ENCODE results near the gene PSMD1.
A peak's percentile ranks its signal among the peaks of the same experiment; 100 is the strongest.
"Not testable (repeated sequence)": the region's sequence is repeated elsewhere in the genome, so short reads cannot be mapped to it uniquely, and the experiment has no call there.

PSMD1 gene

DNA sequence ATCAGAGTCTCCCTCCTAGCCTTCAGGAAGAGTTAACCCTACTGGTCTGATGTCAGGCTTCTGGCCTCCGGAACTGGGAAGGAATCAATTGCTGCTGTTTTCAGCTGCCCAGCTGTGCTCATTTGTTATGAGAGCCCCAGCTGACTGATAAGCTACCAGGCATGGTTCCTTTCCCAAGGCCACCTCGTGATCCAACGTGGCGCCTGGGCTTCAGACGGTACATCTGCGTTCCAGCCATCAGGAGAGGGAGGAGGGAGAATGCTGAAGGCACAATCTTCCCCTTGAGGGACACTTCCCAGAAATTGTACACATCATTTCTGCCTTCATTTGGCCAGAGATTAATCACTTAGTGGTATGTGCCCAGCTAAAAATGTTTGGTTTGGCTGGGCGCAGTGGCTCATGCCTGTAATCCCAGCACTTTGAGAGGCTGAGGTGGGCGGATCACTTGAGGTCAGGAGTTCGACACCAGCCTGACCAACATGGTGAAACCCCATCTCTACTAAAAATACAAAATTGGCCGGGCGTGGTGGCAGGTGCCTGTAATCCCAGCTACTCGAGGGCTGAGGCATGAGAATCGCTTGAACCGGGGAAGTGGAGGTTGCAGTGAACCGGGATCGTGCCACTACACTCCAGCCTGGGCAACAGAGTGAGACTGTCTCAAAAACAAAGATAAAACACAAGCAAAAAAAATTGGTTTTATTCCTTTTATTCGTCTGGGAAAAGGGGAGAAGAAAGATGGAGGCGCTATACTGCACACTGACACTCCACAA lies 131.3 kb downstream of the PSMD1 start:
- no peak for DNase-seq

DNA sequence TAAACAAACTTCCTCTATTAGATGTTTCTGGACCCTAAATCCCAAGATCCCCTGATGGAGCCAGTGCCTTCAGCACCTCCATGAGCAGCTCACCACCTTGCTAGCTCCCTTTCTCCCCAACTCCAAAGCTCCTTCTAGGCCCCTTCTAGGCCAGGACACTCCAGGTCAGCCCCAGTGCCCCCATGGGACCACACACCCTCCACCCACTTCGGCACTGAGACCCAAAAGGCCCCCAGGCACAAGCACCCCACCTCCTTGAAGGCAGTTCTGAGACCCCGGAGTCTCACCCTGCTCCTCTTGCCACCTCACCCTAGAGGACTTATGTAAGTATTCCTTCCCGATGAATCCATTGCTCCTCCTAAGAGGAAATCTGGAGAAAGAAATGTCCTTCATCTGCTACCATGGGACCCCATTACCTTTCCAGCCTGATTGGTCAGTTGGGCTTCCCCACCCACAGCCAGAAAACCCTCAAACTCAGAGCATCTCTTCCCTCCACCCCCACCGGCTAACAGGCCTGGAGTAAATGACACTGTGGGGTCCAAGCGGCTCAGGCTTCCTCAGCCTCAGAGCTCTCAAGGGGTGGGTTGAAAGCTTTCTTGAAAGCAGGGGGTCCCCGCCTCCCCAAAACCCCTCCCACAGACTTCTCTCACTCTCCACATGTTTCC lies 132.0 kb downstream of the PSMD1 start:
- DNase-seq, result no peak

DNA sequence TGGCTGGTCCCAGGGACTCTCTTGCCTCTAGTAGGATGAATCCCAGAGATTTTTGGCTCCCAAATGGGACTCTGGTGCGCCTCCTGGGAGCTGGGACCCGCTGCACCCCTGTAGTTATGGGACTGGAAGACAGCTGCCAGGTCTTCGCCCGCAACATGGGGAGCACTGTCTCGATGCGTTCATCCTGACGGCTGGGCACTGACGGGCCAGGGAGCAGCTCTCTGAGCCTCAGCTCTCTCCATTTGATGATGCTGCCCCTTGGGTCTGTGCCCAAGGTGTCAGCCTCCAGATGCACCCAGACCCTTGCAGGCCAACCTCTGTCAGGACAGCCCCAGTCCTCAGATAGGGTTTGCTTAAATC lies 132.5 kb downstream of the PSMD1 start:
- no peak for DNase-seq

DNA sequence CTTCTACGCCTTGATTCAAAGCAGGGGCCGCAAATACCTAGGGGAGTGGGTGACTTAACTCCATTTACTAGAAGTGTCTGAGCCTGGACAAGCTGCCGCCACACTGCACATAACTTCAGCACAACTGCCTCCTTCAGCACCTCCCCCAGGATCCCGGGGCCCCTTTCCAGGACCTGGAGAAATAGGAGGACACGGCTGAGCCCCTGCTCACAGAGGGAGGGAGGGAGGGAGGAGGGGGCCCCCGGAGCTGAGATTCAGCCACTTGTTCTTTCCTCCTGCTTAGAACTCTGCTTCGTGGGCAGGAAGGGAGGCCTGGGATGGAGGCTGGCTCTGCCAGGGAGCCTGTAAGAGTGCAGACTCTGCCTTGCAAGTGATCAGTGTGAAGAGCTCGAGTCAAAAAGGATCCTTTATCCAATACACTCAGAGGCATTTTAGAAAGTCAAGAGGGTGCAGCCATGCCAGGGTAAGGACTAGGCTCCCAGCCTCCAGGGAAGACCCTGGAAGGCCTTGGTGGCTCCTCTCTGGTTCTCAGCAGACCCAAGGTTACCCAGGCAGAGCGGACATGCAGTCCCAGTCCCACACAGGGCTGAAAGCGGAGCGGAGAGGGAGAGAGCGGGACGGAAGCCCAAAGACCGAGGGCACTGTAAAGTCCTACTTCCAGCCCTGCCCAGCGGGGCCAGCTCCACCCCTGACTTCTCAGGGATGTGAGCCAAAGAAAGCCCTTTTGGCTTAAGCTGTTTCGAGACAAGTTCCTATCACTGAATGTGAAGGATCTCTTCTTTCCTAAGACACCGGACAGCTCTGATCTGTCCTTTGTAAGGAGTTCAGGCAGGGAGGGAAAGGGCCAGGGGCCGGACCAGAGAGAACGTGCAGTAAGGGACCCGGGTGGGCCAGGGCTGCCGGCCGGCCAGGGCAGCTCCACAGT lies 133.2 kb downstream of the PSMD1 start:
- DNase-seq, result no peak

DNA sequence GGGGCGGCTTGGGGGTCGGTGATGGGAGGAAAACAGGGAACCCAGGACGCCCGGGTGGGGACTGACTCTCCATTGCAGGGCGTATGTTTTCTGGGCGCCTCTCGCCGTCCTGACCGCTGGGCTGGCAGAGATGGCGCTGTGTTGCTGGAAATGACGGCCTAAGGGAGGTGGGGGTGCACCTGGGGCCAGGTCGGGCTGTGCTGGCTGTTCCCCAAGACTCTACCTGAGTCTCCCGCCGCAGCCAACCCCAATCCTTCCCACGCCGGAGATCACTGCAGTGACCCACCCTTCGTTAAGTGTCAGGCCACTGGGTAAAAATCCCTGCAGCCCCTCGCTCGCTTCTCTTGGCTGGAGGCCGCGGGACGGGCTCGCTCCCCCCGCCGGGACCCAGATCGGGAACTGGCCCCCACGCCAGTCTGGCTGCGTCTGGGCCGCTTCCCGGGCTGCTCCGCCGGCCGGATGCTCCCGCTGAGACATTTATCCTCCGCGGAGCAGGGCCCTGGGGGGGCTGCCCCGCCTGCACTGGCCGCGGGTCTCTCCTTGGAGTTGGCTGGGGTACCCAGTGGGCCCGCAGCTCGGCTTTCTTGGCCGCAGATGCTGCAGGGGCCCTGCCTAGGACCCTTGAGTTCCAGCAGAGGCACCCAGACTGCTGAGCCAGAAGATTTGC lies 134.0 kb downstream of the PSMD1 start:
- no peak for DNase-seq

DNA sequence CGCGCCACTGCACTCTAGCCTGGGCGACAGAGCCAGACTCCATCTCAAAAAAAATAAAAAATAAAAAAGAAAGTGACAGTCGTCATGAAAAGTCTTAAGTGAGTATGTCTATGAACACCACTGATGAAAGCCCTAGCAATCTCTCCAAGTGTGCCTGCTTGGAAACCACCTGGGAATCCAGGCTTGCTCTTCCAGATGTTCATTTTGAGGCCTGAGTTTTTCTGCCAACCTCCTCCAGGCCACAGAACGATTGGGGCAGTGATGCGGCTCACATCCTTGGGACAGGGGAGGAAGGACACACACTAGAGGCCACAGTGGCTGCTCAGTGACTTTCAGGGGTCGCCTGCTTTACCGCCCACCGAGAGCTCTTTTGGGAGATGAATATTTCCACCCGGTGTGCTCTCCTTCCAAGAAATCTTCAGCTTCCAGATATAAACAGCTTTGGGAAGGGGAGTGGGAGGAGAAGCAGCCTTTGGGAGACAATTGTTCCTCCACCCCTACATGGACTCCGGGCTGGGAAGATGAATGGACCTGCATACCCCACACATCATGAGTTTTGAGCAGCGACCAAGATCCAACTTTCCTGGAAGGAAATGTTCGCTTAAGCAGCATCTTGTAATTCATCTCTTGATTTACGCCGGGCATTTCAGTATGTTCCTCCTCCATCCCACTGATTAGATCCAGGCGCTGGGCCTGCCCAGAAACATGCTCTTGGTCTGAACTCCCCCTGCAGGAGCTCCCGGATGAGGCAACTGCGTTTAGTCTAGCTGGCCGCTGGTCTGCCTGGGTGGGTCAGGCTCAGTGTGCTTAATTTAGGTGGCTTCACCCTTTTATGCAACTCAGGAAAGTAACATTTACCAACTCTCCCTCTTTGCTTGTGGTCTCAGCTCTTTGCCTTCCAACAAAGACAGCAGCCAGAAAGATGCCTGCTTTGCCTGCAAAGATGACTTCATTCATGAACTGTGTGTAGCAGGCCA lies 135.5 kb downstream of the PSMD1 start:
- DNase-seq, result no peak

DNA sequence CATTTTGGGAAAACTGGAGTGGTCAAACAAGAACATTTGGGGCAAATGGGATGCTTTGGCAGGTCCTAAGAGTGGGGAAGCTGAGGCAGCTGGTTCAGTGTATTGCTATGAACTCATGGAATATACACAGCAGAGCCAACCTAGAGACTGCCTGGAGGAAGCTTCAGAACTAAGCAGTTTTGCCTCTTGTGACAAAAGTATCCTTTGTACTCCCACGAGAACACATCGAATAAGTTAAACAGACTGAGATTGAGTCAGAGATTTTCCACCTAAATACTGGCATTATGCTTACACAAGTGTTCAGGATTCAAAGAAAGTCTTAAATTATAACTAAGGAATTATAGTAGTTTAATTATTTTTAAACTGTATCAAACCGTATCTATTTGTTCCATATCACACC lies 136.5 kb downstream of the PSMD1 start:
- DNase-seq, result no peak

DNA sequence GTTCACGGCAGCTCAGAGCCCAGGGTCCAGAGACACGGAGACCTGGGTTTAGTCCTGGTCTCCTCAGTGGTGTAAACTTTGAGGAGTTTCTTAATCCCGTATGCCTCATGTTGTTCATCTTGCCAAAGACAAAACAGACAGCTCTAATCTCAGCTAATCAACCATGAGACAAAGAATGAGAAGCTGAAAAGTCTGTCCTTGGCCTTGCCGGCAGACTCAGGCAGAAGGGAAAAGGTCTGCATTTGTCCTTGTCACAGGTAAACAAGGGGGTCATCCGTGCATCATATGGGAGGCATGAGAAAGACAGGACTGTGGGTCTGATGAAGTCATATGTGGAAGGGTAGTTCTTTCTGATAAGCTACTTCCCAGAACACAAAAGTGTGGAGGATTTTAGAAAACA lies 139.9 kb downstream of the PSMD1 start:
- no peak for DNase-seq

DNA sequence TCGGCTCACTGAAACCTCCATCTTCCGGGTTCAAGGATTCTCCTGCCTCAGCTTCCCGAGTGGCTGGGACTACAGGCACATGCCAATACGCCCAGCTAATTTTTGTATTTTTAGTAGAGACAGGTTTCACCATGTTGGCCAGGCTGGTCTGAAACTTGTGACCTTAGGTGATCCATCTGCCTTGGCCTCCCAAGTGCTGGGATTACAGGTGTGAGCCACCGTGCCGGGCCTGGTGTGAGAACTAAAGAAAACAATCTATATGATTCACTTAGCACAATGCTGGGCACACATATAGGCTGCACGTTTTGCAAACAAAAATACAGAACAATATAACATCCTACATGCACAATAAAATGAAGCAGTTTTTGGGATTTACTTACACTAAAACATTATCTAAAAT lies 140.5 kb downstream of the PSMD1 start:
- not testable (repeated sequence) for DNase-seq

DNA sequence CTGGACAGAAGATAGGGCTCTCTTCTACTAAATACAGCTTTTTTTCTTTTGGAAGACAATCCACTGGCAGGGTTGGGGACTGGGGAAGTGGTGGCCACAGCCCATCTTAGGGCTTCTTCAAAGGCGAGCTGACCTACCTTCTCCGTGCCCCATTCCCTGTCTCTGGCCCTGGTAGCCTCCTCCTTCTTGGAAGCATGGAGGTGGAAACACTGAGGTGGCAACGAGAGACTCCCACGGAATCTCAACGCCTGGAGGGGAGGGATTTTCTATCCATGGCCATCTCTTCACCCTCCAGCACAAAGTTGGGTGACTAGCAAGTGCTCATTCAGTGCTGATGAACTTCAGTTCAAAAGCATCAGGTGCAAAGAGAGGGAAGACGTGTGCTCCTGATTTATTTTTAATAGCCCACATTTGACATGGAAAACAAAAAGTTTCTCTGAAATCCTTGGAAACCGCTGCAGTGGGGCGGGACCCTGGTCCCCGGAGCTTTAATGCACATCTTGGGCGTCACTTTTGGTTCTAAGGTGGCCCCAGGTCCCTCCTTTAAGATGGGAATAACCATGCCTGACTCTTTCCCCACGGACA lies 141.1 kb downstream of the PSMD1 start:
- DNase-seq, result no peak

DNA sequence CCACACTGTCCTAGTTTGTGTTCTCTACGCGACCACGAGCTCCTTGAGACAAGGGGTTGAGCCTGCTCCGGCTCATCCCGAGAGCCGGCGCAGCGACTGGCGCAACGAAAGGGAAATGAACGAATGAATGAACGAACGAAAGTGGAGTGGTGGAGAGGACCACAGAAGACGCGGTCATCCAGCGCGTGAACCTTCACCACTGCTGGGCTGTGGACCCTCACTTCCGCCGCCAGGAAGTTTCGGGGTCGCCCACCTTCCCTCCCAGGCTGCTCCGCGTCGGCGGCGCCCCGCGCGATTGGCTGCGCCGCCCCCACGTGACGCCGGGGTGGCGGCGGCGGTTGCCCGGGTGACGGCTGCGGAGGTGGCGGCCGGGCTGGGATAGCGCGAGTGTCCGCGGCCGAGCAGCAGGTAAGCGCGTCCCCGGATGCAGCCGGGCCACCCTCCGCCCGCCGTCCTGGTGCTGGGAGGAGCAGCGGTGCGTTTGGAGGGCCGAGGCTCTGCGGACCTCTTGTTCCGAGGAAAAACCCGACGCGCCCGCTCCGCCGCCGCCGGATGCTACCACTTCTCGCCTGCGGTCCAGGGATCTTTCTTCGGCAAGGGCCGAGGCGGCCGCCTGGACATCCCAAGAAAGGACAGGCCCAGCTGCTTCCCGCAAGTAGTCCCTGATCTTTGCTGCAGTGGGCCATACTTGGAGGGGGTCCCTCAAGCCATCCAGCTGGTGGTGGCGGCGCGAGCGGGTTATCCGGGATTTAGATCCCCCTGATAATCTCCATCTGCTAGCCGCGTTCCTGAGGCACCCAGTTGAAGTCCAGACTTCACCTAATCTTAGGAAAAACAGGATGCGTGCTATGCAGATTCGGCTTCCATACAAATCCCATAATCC lies 141.9 kb downstream of the PSMD1 start, which contains the start of gene ARMC9:
Gene ARMC9, plus strand, starts transcription at position 341 of the 883 bp plus-strand sequence. CDS start 7,608 bp downstream, outside the sequence.
- DNase-seq, result peak; percentile 86

DNA sequence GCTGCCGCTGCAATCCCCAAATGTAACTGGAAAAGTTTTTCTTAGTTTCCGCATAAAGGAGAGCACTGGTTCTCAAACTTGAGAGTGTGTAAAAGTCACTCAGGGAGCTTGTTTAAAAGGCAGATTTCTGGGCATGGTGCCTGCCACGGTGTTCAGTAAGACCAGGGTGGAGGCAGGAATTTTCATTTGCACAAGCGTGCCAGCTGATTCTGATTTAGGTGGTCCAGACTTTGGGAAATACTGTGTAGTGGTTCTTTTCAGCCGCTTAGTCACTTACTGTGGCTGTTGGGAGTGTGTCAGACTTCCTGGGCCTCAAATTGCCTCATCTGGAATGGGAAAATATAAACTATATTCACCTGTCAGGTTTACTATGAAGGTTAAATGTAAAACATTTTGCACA lies 142.6 kb downstream of the PSMD1 start:
- DNase-seq, result no peak

DNA sequence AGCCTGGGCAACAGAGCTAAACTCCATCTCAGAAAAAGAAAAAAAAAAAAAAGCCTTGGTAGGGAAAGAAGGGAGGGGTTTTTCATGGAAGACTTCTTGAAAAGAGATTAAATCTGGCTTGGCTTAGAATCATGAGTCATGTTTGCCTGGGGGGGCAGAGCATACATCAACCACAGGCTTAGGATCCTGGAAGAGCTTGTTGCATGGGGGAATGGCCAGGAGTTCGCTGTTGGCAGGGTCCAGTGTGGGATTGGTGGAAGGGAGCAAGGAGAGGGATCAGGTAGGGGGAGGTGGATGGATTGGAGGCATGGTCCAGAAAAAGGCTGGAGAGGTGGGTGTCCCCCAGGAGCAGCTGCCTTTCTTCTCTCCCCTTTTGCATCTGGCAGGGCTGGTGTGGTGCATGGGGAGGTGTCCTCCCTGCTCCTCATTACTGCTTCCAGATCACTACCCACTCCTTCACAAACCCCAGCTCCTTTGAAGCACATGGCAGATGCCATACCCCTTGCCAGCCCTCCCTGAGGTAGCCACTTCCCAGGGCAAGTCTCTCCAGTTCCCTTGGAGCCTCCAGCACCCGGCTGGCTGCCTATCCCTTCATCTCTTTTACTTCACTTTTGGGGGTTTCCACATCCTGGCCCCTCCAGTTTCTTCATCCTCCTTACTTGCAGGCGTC lies 144.3 kb downstream of the PSMD1 start:
- DNase-seq, result no peak

DNA sequence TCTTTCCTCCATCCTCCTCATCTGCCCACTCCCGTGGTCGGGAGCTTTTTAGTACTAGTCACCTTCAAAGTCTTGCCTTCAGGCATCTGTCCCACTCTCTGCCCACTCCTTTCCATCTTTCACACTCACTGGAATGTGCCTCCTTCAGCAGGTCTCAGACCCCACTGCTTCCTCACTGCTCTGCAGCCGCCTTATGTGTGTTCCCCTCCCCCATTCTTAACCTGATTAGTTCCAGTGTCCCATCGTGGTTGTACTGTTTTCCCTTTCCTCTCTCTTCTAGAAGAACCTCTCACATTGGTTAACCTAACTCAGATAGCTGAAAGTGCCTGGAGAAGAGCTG lies 144.8 kb downstream of the PSMD1 start:
- no peak for DNase-seq

DNA sequence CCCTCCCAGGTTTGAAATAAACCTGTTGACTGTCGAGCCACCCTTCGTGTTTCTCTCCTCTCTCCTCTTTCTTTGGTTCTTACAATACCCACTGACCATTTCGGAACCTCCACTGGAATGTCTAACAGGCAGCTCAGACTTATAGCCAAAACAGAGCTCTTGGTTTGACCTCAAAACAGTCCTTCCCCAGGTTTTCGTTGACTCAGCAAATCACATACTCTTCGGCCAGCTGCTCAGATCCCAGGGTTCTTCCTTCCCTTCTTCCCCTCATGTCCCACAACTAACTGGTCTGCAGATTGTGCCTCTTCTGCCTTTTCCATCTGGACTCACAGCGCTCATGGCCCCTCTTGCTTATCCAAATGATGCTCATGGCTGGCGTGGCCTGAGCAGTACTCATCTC lies 146.4 kb downstream of the PSMD1 start:
- DNase-seq, result no peak

DNA sequence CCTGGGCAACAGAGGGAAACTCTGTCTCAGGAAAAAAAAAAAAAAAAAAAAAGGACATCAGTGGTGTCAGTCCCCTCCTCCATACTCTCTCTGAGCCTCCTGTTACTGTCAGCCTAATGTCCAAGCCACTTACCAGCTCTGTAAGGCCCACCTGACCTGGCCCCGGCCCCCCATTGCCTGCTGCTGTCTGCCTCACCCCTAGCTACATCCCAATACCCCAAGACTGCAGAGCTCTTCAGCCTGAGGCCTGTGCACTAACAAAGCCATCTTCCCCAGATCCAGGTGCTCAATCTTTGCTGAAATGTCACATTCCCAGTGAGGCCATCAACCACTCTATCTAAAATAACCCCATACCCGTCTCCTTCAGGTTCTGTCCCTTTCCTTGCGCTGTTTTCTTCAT lies 147.5 kb downstream of the PSMD1 start:
- DNase-seq, result no peak

DNA sequence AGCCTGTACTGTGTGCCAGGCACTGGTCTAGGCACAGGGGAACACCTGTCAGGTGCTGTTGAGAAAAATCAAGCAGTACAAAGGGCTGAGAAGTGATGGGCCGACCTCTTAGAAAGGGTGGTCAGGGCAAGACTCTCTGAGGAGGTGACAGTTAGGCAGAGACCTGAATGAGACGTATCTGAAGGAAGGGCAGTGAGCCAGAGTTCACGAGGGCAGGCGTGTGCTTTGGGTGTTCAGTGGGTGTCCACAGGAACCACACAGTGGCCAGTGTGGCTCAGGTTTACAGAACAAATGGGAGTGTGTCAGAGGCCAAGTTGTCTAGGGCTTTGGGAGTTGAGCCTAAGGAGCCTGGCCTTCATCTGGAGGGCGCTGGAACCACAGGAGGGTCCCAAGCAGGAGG lies 147.9 kb downstream of the PSMD1 start:
- no peak for DNase-seq

DNA sequence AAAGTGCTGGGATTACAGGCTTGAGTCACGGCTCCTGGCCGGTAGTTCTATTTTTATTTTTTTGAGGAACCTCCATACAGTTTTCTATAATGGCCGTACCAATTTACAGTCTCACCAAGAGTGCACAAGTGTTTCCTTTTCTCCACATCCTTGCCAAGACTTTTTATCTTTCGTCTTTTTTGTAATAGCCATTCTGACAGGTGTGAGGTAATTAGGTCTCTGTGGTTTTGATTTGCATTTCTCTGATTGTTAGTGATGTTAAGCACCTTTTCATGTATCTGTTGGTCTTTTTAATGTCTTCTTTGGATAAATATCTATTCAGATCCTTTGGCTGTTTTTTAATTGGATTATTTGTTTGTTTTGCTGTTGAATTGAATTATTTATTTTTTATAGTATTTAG lies 151.1 kb downstream of the PSMD1 start:
- no peak for DNase-seq

DNA sequence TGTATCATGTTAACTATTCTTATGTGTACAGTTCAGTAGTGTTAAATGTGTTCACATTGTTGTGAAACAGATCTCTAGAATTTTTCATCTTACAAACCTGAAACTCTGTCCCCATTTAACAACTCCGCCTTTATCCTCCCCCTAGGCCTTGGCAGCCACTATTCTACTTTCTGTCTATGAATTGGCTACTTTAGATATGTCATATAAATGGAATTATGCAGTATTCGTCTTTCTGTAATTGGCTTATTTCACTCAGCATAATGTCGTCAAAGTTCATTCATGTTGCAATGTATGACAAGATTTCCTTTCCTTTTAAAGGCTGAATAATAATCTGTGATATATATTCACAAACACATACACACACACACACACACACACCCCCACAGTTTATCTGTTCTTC lies 154.1 kb downstream of the PSMD1 start:
- DNase-seq, result no peak

DNA sequence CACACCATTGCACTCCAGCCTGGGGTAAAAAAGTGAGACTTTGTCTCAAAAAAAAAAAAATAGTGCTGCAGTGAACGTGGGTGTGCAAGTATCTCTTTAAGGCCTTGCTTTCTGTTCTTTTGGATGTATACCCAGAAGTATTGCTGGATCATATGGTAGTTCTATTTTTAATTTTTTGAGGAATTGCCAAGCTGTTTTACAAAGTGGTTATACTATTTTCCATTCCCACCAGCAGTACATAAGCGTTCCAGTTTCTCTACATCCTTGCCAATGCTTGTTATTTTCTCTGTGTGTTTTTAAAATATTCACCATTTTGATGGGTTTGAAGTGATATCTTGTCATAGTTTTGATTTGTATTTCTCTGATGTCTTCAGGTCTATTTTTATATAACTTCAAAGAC lies 154.8 kb downstream of the PSMD1 start:
- no peak for DNase-seq
